Measurements from ENCODE around the gene SPATA20.

The SPATA20 gene

DNA sequence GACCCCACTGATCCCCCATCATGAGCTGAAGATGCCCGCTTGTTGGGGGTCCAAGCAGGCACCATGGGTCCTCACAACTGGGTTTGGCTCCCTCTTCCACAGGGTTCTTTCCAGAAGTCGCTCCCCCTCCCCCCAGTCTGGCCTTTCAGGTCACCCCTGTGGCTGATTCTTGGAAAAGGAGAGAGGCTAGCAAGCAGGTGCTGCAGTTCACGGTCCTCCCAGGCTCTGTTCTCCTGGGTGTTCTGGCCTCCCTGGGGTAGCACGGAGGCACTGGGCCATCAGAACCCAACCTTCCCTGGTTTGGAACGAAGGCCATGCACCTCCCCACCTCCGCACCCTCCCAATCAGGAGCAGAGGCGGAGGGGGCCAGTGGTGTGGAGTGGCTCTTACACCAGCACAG lies 32.4 kb downstream of the SPATA20 start:
- DNase-seq (ENCODE audit: low read depth) = no peak

DNA sequence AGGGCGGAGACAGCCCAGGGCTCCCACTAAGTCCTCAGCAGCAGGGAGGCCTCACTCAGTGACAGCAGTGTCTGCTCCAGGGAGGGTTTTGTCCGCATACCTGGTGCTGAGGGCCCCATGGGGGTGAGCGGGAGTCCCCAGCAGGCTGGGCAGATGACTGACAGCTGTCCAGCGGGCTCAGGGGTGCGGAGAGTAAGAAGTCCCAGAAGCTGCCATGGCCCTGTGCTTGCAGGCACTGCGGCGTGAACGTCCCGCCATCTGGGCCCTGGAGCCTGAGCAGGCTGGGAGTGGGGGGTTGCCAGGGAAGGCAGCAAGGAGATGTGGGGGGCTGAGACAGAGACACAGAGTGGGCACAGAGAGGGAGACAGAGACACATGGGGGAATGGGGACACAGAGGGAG lies 33.7 kb downstream of the SPATA20 start:
- DNase-seq (ENCODE audit: low read depth) = no peak

DNA sequence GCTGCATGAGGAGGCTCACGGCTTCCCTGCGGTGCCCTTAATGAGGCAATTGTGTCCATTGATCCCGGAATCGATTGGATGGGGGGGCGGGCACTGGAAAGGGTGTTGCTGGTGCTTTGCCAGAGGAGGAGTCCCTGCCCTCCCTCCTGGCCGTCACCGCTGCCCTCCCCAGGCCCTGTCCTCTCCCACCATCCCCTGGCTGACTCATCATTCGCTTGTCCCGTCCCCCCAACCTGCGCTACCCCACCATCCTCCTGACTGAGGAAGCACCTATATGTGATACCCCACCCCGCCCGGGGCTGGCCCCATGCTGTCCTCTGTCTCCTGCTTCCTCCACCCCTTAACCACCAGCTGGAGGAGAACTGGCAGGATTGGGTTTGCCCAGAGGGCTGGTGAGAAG lies 34.3 kb downstream of the SPATA20 start:
- DNase-seq (ENCODE audit: low read depth) = no peak

DNA sequence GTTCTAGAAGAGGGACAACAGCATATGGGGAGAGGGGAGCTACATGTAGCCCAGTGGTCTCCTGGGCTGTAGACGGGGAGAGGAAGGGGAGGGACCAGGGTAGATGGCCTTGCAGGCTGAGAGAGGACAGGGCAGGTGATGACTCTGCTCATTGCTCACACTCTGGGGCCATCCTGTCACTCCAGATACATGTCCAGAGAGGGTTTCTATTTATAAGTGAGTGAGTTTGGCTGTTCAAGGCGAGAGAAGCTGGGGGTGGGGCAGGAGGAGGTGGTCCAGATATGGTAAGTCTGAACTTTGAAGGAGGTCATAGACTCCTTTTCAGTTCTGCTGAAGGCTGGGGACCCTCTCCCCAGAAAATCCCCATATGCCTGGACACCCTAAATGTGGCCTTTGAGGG lies 35.8 kb downstream of the SPATA20 start:
- no peak for DNase-seq (ENCODE audit: low read depth)

DNA sequence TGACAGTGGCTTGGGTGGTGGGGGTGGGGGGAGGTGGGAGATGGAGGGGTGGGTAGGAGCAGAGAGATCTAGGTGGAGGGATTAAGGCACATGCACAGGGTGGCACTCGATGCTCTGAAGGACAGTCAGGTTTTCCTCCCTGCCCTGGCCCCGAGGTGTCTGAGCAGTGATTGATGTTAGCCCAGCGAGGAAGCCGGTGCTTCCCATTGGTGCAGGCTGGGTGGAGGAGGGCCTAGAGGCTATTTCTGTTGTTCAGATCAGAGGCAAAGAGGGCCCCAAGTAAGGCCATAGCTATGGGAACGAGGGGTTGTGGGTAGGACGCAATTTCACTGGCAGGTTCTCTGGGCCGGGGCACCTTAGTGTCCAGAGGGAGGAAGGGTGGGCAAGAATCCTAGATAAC lies 36.7 kb downstream of the SPATA20 start:
- no peak for DNase-seq (ENCODE audit: low read depth)

DNA sequence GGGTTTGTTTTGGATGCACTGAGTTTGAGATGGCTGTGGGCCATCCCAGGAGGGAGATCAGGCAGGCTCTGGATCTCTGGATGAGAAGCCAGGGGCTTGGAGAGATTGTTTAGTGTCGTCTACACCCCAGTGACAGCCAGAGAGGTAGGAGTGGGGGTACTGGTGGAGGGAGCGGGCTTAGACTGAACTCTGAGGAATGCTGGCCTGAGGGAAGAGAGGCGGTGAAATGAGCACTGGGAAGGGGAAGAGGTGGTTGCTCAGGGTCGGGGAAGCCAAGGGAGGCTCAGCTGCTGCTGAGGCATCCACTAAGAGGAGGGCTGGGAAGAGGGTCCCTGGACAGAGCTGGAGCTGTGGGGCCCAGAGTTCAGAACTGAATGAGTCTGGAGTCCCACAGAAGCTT lies 37.1 kb downstream of the SPATA20 start:
- no peak for DNase-seq (ENCODE audit: low read depth)

DNA sequence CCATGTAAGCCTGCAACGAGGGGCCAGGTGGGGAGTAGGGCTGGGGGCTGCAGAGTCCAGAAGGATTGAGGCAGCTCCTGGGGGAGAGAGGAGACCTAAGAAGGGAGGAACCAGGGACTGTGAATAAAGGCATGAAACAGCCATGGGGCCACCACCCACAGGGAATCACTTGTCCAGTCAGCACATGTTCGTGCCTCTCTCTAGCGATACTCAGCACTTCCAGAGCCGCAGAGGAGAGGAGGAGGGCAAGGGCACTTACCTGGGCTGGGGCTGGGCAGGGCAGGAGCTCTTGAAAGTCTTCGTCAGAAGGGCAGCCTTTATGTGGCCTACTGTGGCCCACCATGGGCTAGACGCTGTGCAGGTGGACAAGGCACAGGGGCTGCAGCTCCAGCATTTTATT lies 37.8 kb downstream of the SPATA20 start:
- no peak for DNase-seq (ENCODE audit: low read depth)

DNA sequence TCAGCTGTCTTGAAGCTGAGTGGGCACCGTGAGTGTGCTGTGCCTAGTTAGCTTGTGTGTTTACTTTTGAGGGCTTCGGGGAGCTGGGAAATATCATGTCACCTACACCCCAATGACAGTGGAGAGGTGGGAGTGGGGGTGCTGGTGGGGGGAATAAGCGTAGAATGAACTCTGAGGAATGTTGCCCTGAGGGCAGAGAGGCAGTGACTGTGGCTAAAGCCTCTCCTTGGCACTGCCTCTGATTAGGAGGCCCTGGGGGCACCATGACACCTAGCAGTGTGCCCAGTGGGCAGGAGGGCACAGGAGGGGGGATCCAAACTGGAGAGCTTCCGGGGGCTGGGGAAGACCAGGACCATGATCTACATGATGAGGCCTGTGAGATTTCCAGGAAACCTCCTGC lies 38.4 kb downstream of the SPATA20 start:
- no peak for DNase-seq (ENCODE audit: low read depth)

DNA sequence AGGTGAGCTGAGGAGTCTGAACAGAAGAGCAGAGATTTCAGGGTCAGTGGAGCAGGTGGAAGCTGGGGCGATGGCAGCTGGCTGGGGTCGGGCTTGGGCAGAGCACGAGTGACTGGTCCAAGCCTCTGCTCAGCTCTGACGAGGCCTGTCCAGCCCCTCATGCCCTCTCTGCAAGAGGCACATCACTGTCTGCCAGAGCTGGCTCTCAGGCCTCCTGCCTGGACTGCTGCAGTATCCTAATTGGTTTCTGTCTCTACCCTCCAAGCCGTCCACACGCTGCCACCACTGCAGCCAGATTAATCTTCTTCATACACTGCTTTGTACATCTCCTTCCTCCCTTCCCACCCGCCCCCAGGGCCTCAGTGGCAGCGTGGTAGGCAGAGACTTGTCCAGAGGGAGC lies 38.9 kb downstream of the SPATA20 start:
- no peak for DNase-seq (ENCODE audit: low read depth)

DNA sequence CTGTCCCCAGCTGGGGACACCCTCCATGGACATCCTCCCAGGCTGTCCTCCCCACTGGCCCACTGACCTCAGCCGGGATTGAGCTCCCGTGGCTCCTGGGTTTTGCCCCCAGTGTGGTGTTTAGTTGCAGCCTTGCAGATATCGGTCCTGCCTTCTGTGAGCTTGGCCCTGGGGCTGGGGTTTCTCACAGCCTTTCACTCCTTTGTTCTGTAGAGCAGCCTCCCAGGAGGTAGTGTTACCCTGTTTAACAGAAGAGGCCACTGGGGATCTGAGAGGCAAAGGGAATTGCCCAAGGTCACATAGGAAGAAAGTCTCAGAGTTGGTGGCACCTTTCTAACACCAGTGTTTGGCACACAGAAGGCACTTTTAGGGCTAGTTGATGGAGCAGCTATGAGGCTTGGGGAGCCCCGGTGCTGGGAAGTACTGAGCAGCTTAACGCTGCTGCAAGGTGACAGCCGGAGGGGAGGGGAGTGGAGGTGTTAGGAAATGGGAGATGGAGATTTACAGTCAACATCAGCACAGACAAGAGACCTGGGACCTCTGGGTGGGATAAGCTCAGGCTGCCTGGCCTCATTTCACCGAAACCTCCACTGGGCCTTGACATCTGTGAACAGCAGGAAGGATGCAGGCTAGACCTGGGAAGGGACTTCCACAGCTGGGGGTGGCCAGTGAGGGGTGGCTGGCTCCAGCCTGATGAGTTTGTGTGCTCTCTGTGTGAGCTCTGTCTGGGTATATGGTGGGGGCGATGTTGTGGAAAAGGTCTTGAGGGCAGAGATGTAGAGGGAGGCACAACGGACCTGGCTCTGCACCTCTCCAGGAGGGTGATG lies 39.7 kb downstream of the SPATA20 start:
- DNase-seq (ENCODE audit: low read depth) = no peak

DNA sequence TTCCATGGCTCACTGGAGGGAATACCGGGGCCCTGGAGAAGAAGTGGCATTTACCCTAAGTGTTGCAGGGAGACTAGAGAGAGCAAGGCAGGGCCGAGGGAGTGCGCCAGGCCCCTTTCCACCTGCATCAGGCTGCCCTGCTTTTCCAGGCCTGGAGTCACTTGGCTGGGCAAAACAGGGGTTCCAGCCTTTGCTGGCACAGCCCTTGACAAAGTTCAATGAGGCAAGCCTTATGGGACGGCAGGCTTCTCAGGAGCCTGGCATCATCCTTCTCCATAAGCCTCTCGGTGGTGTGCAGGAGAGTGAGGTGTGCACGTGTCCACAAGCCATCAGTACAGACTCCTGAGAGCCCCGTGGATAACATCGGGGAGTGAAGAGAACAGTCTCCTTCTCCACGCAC lies 40.6 kb downstream of the SPATA20 start:
- no peak for DNase-seq (ENCODE audit: low read depth)

DNA sequence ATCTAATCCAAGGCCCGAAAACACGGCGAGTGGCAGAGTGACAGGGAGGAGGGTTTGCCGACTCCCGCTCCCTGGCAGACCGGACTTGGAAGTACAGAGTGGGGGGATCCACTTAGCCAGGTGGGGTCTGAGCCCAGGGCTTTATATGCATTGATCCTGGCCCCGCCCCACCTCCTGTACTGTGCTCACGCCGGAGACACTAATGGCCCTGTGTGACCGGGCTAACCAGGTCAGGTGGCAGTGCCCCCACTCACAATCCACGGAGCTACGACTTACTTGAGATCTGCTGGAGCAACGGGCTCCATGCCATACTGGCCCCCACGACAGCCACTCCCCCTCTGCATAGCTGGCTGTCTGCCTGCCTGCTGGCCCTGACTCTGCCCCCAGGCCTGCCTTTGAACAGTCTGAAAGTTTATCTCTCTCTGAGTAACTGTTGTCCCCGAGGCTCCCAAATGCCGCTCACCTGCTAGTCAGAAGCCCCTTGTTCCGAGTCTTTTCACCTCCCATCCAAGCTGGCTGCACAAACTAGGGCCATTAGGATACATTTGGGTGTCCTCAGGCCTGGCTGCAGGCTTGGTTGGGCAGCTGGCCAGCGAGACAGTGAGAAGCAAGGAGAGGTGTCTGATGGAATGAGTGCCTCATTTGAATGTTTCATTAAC lies 41.5 kb downstream of the SPATA20 start:
- no peak for DNase-seq (ENCODE audit: low read depth)

DNA sequence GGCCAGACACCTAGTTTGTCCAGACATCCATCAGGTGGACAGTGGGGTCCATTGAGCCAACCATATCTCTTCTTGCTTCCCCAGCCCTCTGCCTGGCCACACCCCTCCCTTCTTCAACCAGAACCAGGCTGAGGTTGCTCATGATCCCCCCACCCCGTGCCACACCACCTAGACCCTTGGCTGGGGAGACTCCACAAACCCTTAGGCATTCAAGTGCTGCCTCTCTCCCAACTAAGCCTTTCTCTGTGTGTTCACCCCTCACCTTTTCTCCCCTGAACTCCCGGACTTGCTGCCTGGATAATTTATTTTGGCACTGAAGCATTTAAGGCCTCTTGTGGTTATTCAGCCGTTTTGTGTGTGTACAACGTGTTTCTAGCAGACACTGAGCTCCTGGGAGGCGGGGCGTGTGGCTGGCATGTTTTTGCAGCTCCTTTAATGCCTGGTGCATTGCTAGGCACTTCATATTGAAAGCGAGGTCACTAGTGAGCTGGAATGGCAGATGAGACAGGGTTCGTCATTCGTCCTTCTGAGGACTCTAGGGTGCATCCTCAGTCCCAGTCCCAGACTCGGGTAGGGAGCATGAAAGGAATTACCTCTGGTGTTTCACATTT lies 42.2 kb downstream of the SPATA20 start:
- DNase-seq (ENCODE audit: low read depth) = no peak

DNA sequence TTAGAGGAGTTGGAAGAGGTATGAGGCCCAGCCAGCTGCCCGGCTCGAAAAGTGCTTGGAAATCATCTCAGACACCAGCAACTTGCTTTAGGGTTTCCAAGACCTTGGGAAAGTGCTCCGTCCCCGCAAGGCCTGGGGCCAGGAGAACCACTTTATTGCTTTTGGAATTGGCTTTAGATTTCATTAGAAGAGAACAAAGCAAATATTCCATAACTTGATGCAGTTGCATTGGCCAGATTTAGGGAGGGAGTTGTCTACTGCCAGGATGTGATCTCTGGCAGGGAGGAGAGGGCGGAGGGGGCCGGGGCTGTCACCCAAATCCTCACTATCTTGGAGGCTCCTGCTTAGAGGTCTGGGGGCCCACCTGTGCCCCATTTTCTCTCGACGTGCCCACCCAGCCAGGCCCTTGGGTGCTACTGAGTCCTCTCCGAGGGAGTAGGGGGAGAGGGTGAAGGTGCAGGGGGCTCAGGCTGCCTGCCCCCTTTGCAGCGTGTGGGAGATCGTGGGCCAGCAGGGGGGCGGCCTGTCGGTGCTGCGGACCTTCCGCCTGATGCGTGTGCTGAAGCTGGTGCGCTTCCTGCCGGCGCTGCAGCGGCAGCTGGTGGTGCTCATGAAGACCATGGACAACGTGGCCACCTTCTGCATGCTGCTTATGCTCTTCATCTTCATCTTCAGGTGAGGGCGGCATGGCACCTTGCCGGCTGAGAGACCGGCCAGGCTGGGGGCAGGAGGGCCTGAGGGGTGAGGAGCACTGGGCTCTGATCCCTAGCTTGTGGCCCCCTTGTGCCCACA lies 44.2 kb downstream of the SPATA20 start:
- DNase-seq (ENCODE audit: low read depth) = no peak

DNA sequence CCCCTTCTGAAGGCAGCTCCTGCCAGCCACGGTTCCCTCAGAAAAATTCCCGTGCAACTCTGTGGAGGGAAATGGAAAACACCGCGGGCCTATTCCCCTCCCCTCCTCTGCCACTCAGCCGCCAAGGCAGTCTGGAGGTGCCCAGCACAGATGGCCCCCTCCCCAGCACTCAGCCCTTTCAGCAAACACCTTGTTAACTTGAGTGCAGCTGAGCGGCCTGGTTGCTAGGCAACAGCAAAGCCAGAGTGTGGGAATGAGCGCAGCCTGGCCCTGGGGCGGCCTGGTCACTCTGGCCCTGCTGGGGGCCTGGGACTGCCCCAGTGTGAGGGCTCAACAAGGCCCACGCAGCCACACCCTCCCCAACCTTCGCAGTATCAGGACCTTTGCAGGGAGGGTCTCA lies 46.3 kb downstream of the SPATA20 start:
- no peak for DNase-seq (ENCODE audit: low read depth)

DNA sequence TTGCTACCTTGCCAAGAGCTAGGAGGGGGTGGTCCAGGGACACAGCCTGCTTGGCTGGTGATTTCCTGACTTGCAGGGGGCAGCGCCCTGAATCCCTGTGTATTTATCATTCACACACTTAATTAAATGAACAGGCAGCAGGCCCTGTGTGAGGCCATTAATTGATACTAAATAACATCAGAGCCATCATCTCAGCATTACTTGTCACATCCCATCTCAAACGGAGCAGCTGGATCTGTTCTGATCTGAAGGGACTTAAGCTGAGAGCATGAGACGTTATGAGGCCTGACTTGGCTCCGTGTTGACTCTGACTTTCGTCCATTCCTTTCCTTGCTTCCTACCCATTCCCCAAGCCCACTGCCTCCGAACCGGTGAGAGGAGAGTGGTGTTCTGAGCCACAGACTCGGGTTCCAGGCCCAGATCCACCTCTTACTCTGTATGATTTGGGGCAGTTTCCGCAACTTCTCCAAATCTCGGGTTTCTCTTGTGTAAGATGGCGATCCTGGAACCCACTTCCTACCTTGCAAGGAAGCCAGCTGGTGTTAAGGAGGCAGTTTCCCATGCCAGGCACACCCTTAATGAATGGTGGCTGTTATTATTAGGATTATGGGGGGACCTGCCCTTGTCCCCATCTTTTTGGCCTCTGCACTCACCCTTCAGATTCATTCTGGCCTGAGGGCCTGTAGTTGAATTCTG lies 47.3 kb downstream of the SPATA20 start:
- DNase-seq (ENCODE audit: low read depth) = no peak

DNA sequence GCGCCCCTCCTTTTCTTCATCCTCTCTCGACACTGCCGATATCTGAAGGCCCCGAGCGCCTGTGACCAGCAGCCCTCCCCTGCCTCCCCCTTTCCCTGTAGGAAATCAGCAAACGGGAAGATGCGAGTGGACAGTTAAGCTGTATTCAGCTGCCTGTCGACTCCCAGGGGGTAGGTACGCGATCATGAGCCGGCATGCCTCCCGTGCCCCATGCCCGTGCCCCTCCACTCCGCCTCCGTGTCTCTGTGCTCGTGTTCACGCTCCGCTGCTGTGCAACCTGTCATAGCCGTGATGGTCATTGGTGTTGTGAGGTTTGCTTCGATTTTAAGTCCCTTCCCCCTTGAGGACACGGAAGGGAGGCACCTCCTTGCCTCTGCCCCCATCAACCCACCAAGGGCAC lies 47.9 kb downstream of the SPATA20 start:
- no peak for DNase-seq (ENCODE audit: low read depth)

DNA sequence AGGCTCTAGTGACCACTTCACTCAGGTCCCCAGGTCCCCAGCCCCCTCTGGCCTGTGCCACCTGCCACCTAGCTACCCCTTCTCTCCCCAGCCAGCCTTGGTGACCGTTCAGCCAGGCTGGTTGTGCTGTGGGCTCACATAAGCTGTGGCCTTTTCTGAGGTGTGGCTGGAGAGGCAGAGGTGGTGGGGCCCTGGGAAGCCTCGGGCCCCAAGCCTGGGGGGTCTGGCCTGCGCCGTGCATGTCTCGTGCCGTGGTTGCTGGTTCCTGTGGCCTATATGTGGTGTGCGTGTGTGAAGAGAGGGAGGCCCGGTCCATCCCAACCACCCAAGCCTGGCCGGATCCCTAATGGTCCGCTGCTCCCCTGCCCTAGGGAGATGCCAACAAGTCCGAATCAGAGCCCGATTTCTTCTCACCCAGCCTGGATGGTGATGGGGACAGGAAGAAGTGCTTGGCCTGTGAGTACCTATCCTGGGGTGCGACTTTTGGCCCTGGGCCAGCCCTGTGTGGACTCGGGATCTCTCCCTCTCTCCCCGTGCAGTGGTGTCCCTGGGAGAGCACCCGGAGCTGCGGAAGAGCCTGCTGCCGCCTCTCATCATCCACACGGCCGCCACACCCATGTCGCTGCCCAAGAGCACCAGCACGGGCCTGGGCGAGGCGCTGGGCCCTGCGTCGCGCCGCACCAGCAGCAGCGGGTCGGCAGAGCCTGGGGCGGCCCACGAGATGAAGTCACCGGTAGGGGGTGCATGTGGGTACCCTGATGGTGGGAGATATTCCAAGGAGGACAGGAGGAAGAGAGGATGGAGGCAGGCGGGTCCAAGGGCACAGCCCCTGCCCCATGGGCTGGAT lies 49.4 kb downstream of the SPATA20 start:
- no peak for DNase-seq (ENCODE audit: low read depth)

DNA sequence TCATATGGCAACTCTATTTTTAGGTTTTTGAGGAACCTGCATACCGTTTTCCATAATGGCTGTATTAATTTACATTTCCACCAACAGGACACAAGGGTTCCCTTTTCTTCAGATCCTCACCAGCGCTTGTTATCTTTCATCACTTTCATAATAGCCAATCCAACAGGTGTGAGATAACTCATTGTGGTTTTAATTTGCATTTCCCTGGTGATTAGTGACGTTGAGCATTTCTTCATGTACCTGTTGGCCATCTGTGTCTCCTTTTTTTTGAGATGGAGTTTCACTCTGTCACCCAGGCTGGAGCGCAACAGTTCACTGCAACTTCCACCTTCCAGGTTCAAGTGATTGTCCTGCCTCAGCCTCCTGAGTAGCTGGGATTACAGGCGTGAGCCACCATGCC lies 51.5 kb downstream of the SPATA20 start:
- no peak for DNase-seq (ENCODE audit: low read depth)

DNA sequence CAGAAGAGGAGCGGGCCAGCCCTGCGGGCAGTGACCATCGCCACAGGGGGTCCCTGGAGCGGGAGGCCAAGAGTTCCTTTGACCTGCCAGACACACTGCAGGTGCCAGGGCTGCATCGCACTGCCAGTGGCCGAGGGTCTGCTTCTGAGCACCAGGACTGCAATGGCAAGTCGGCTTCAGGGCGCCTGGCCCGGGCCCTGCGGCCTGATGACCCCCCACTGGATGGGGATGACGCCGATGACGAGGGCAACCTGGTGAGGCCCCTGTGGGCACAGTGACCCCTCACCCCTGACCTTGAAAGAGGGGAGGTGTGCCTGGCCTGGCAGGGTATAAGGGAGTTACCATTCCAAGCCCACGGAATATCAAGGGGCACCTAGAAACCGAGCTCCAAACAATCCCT lies 52.6 kb downstream of the SPATA20 start:
- DNase-seq (ENCODE audit: low read depth) = no peak

DNA sequence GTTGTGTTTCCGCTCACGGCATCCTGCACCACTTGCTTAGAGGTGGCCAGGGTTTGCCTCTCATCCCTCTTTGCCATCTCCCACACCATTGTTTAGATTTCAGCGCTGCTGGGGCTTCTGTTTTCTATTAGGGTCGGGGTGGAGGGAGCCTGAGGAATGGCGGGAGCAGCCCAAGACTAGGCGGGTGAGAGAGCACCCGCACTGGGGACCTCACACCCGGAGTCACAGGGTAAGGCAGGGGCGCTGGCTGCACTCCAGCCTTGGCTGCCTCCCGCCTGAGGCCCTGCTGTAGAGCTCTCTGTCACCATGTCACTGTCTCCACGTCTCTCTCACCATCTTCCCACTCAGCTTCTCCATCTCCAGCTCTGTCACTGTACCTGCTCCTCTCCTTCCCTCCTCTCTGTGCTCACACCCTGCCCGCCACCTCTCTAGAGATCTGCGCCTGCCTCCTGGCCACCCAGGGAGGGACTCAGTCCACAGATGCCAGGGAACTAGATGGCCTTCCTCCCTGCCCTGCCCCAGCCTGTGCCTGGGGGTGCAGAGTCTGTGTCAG lies 54.9 kb downstream of the SPATA20 start:
- DNase-seq (ENCODE audit: low read depth) = no peak
